Liver (tissue), 9 donors: ENCODE measurements around the gene TBL1XR1. TPM values are rescaled to one million over a fixed set of nuclear protein-coding genes. Genes with fewer than 3 reads are reported as not detected.

Source experiments
- DNase-seq: peaks from one replicate; pipeline ENCODE4 v3.0.0-alpha.2; 2017; ENCODE audit warnings: low spot score
- H3K27ac ChIP-seq, 2 donors: one replicate each; pipeline ENCODE4 v1.7.0; 2013; ENCODE audit warnings: inconsistent platforms in 2 of 2, low read length in 2 of 2, control low read depth in 1 of 2, low read depth in 1 of 2, mild to moderate bottlenecking in 1 of 2
- H3K27me3 ChIP-seq, 4 donors: one replicate each; pipeline versions ENCODE4 v1.6.1 to v1.7.0; 2013; ENCODE audit warnings: low read length in 3 of 4, inconsistent platforms in 1 of 4, mild to moderate bottlenecking in 1 of 4, moderate library complexity in 1 of 4; ENCODE audit not compliant: control insufficient read depth in 4 of 4, insufficient read depth in 4 of 4
- H3K36me3 ChIP-seq, 4 donors: one replicate each; pipeline versions ENCODE4 v1.6.1 to v1.7.0; 2013; ENCODE audit warnings: low read length in 3 of 4, mild to moderate bottlenecking in 3 of 4, low read depth in 1 of 4, moderate library complexity in 1 of 4; ENCODE audit not compliant: control insufficient read depth in 4 of 4, insufficient read depth in 3 of 4
- H3K4me1 ChIP-seq, 4 donors: one replicate each; pipeline versions ENCODE4 v1.6.1 to v1.7.0; 2013; ENCODE audit warnings: low read length in 3 of 4, mild to moderate bottlenecking in 3 of 4, moderate library complexity in 1 of 4; ENCODE audit not compliant: control insufficient read depth in 4 of 4, insufficient read depth in 4 of 4
- H3K4me3 ChIP-seq, 3 donors: one replicate each; pipeline versions ENCODE4 v1.6.1 to v1.7.0; 2013; ENCODE audit warnings: low read length in 3 of 3, control low read depth in 1 of 3, low read depth in 1 of 3, mild to moderate bottlenecking in 1 of 3
- H3K9ac ChIP-seq, 2 donors: one replicate each; pipeline ENCODE4 v1.7.0; 2013; ENCODE audit warnings: low read length in 2 of 2, mild to moderate bottlenecking in 2 of 2, moderate library complexity in 2 of 2, control low read depth in 1 of 2, low read depth in 1 of 2
- H3K9me3 ChIP-seq, 4 donors: one replicate each; pipeline versions ENCODE4 v1.6.1 to v1.7.0; 2013; ENCODE audit warnings: low read length in 3 of 4; ENCODE audit not compliant: control insufficient read depth in 4 of 4
- CTCF ChIP-seq: fragments of 150-350 bp; IDR thresholded peaks from 2 replicates; pipeline ENCODE4 v1.5.1; 2017; ENCODE audit warnings: improper control_type of control experiment, low read depth, low read length; ENCODE audit not compliant: missing input control
- EGR1 ChIP-seq, 2 donors: IDR thresholded peaks; 2 replicates each; pipeline ENCODE4 v1.6.1; 2016 to 2018; ENCODE audit warnings: antibody characterized with exemption in 2 of 2, low read depth in 2 of 2
- FOXA1 ChIP-seq: IDR thresholded peaks from 2 replicates; pipeline ENCODE4 v1.6.1; 2016; ENCODE audit warnings: antibody characterized with exemption
- FOXA2 ChIP-seq: IDR thresholded peaks from 2 replicates; pipeline ENCODE4 v1.6.1; 2016; ENCODE audit warnings: antibody characterized with exemption
- GABPA ChIP-seq, 2 donors: IDR thresholded peaks in 1 of 2; conservative IDR thresholded peaks in 1 of 2; 2 replicates each; pipeline ENCODE4 v1.6.1; 2016; ENCODE audit warnings: antibody characterized with exemption in 2 of 2, mild to moderate bottlenecking in 1 of 2, moderate library complexity in 1 of 2
- HNF4A ChIP-seq, 2 donors: conservative IDR thresholded peaks; 2 replicates each; pipeline ENCODE4 v1.6.1; 2016; ENCODE audit warnings: antibody characterized with exemption in 2 of 2, mild to moderate bottlenecking in 2 of 2
- HNF4G ChIP-seq: IDR thresholded peaks from 2 replicates; pipeline ENCODE4 v1.6.1; 2016; ENCODE audit warnings: antibody characterized with exemption
- JUND ChIP-seq, 2 donors: IDR thresholded peaks; 2 replicates each; pipeline ENCODE4 v1.6.1; 2016; ENCODE audit warnings: antibody characterized with exemption in 2 of 2
- NR2F2 ChIP-seq: IDR thresholded peaks from 2 replicates; pipeline ENCODE4 v1.6.1; 2016; ENCODE audit warnings: antibody characterized with exemption
- RAD21 ChIP-seq, 2 donors: IDR thresholded peaks; 2 replicates each; pipeline ENCODE4 v1.6.1; 2016; ENCODE audit warnings: antibody characterized with exemption in 2 of 2, mild to moderate bottlenecking in 2 of 2
- REST ChIP-seq: IDR thresholded peaks from 2 replicates; pipeline ENCODE4 v1.6.1; 2016; ENCODE audit warnings: antibody characterized with exemption, mild to moderate bottlenecking
- SP1 ChIP-seq: IDR thresholded peaks from 2 replicates; pipeline ENCODE4 v1.6.1; 2018; ENCODE audit warnings: antibody characterized with exemption, mild to moderate bottlenecking
- TAF1 ChIP-seq: conservative IDR thresholded peaks from 2 replicates; pipeline ENCODE4 v1.6.1; 2016; ENCODE audit warnings: antibody characterized with exemption, mild to moderate bottlenecking
- YY1 ChIP-seq: IDR thresholded peaks from 2 replicates; pipeline ENCODE4 v1.6.1; 2016; ENCODE audit warnings: antibody characterized with exemption, mild to moderate bottlenecking
- ZBTB33 ChIP-seq: IDR thresholded peaks from 2 replicates; pipeline ENCODE4 v1.6.1; 2016; ENCODE audit warnings: antibody characterized with exemption
- whole genome bisulfite sequencing: extraction: QIAGEN DNeasy Blood & Tissue Kit; methylation state at CpG from one replicate; pipeline ENCODE4 v1.1.7; 2013; 5-methylcytosine and 5-hydroxymethylcytosine counted together
- polyA plus RNA-seq, 2 donors: library from polyadenylated mRNA; stranded (reverse) in 1 of 2; unstranded in 1 of 2; fragments of 200-250 nt in 1 of 2; fragments of >200 nt in 1 of 2; fragmentation: Nextera tagmentation in 1 of 2; extraction: Ambion mirVana in 1 of 2; gene quantifications; one replicate each; pipeline versions ENCODE4 v1.2.1 to v1.2.3, GENCODE V29; 2013 to 2015
- total RNA-seq, 2 donors: library from RNA; depleted of rRNA; stranded (reverse); fragments of >200 nt; gene quantifications; one replicate each; pipeline ENCODE4 v1.2.3, GENCODE V29; 2014
- TF ChIP-seq, protein P1 (sequence below): IDR thresholded peaks from 2 replicates; pipeline ENCODE4 v1.6.1; 2016; ENCODE audit warnings: antibody characterized with exemption
- TF ChIP-seq, protein P2 (sequence below): IDR thresholded peaks from 2 replicates; pipeline ENCODE4 v1.6.1; 2016; ENCODE audit warnings: antibody characterized with exemption
- donor health status: healthy.
- donor health status: healthy.
- donor health status: healthy.
- donor health status: healthy.
- donor health status: healthy.

TBL1XR1 gene
- total and polyA plus RNA-seq, 4 donors = 10.3 to 65.9 (median 33.2) TPM

GRCh38 chr3:176977331-176977730, 220.0 kb downstream of the TBL1XR1 start:
- Histone ChIP-seq H3K27me3 (no peaks in the 10 kb centered on the region), H3K4me1 (no peaks in the 10 kb centered on the region), H3K9ac (no peak overlapping the region), H3K4me3 (no peak overlapping the region), H3K36me3 (no peaks in the 10 kb centered on the region), H3K27ac (no peak overlapping the region), H3K9me3 (peaks cover 0 to 2% (median 0%) of the 10 kb centered on the region in 4 donors)
- DNase-seq = no peak
- TF ChIP-seq, protein P1, sequence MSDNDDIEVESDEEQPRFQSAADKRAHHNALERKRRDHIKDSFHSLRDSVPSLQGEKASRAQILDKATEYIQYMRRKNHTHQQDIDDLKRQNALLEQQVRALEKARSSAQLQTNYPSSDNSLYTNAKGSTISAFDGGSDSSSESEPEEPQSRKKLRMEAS = no peak
- no peak for TF ChIP-seq FOXA1
- TF ChIP-seq RAD21 (IDR thresholded peaks at IDR 0.05) = no peak
- no peak for TF ChIP-seq HNF4G
- TF ChIP-seq, protein P2, sequence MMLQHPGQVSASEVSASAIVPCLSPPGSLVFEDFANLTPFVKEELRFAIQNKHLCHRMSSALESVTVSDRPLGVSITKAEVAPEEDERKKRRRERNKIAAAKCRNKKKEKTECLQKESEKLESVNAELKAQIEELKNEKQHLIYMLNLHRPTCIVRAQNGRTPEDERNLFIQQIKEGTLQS = no peak
- no peak for TF ChIP-seq NR2F2
- no peak for TF ChIP-seq REST
- no peak for TF ChIP-seq CTCF
- TF ChIP-seq HNF4A (conservative IDR thresholded peaks at IDR 0.05) = no peak
- WGBS = 88% methylated on average over 2 of the region's 2 CpGs

DNA sequence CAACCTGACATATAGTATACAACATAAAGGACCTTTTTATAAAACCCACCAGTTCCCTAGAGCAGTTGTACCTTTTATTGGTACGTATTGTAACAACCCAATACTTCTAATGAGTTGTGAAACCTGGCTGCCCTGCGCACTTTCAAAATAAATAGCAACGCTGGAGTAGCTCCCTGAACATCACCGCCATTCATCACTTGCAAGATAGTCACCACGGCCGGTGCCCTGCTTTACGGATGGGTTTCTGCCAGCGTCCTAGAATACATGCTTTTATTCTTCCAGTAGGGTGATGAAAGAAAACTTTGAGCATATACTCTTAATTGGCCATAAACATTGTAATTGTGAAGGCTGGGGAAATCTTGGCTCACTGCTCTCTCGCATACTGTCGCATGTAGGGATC, 220.7 kb downstream of the TBL1XR1 start:
- no peaks in the 10 kb centered on the region for H3K36me3 ChIP-seq
- H3K9me3 ChIP-seq = no peaks in the 10 kb centered on the region
- no peak for DNase-seq
- no peaks in the 10 kb centered on the region for H3K27me3 ChIP-seq
- TF ChIP-seq HNF4A (conservative IDR thresholded peaks at IDR 0.05) = no peak
- TF ChIP-seq ZBTB33 = no peak
- no peak for TF ChIP-seq JUND (IDR thresholded peaks at IDR 0.05)
- TF ChIP-seq EGR1 (IDR thresholded peaks at IDR 0.05; ENCODE audit: low read depth in 2 of 2) = no peak
- TF ChIP-seq, protein P2 = no peak
- TF ChIP-seq GABPA (IDR thresholded peaks at IDR 0.05 in 1 of 2, conservative IDR thresholded peaks at IDR 0.05 in 1 of 2) = no peak
- no peak for TF ChIP-seq NR2F2
- TF ChIP-seq FOXA2 = no peak
- no peak for TF ChIP-seq SP1
- TF ChIP-seq HNF4G = no peak
- no peak for TF ChIP-seq FOXA1
- TF ChIP-seq YY1 = no peak
- no peak for TF ChIP-seq TAF1
- TF ChIP-seq CTCF = no peak
- TF ChIP-seq, protein P1 = no peak
- no peak for TF ChIP-seq REST
- no peaks in the 10 kb centered on the region for H3K4me1 ChIP-seq
- WGBS = 94% methylated on average over 10 of the region's 10 CpGs
- H3K4me3 ChIP-seq = no peak overlapping the region
- H3K27ac ChIP-seq = no peak overlapping the region
- no peak overlapping the region for H3K9ac ChIP-seq
